HL-60 (cell line): ENCODE data around the gene ROBO4.

ENCODE experiments used
- CTCF ChIP-seq: IDR thresholded peaks from one replicate; pipeline ENCODE4 v1.5.1; 2011; ENCODE audit warnings: low read length, control low read depth, inconsistent platforms; ENCODE audit not compliant: insufficient read depth
- GABPA ChIP-seq: IDR thresholded peaks from 2 replicates; pipeline ENCODE4 v1.6.1; 2012; ENCODE audit warnings: low read depth
- POLR2AphosphoS5 ChIP-seq: IDR thresholded peaks from 2 replicates; pipeline ENCODE4 v1.6.1; 2012; ENCODE audit warnings: low read depth
- REST ChIP-seq: IDR thresholded peaks from 2 replicates; pipeline ENCODE4 v1.6.1; 2012; ENCODE audit warnings: low read depth; ENCODE audit not compliant: insufficient replicate concordance
- SPI1 ChIP-seq: IDR thresholded peaks from 2 replicates; pipeline ENCODE4 v1.6.1; 2012; ENCODE audit warnings: low read depth, mild to moderate bottlenecking, borderline replicate concordance

DNA sequence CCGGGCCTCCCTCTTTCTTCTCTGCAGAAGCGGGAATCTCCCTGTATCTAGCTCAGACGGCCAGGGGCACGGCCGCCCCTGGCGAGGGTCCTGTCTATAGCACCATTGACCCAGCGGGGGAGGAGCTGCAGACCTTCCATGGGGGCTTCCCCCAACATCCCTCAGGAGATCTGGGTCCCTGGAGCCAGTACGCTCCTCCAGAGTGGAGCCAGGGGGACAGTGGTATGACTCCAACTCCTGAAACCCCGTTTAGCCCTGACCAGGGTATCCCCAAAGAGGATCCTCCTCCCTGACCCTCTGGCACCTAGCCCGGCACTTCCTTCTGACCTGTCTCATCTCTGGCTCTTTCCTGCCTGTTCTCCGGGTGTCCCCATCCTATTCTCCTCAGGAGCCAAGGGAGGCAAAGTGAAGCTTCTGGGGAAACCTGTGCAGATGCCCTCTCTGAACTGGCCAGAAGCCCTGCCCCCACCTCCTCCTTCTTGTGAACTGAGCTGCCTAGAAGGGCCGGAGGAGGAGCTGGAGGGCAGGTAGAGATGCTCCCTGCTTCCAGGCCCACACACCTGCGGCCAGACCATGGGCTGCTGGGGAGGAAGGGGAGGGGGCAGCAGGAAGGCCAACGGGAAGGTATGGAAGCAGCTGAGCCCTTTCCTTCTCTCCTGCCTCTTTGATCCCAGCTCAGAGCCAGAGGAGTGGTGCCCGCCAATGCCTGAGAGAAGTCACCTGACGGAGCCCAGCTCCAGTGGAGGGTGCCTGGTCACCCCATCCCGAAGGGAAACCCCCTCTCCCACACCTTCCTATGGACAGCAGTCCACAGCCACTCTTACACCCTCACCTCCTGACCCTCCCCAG lies 19.5 kb downstream of the ROBO4 start:
- TF ChIP-seq CTCF: no peak
- TF ChIP-seq POLR2AphosphoS5: no peak
- no peak for TF ChIP-seq REST
- no peak for TF ChIP-seq GABPA
- TF ChIP-seq SPI1: no peak
